ENCODE data around the gene PRSS50.

The PRSS50 gene

GRCh38 chr3:46690798-46691197, 26.9 kb downstream of the PRSS50 start:
- DNase-seq (ENCODE audit: low read depth) = no peak

GRCh38 chr3:46685446-46685845, 32.2 kb downstream of the PRSS50 start:
- DNase-seq (ENCODE audit: low read depth) = no peak

- no peak for DNase-seq (ENCODE audit: low read depth)
Observed at GRCh38 chr3:46684891-46685290, 32.8 kb downstream of the PRSS50 start.

DNA sequence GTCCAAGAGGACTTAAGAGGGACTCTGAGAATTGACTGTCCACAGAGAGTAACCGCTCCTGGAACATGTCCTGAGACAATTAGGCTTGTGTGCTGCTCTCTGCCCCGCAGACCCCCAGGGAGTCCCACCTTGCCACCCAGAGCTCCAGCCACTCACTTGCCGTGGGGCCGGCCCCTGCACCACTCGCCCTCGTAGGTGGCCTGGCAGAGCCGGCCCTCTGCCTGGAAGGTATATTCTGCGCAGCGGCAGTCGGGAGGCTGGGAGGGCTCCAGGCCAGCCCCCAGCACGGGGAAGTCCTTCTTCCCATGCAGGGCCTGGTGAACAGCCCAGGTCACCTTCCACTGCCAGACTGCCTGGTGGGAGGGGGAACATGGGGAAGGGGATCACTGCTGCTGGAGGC, 34.7 kb downstream of the PRSS50 start:
- no peak for DNase-seq (ENCODE audit: low read depth)

DNA sequence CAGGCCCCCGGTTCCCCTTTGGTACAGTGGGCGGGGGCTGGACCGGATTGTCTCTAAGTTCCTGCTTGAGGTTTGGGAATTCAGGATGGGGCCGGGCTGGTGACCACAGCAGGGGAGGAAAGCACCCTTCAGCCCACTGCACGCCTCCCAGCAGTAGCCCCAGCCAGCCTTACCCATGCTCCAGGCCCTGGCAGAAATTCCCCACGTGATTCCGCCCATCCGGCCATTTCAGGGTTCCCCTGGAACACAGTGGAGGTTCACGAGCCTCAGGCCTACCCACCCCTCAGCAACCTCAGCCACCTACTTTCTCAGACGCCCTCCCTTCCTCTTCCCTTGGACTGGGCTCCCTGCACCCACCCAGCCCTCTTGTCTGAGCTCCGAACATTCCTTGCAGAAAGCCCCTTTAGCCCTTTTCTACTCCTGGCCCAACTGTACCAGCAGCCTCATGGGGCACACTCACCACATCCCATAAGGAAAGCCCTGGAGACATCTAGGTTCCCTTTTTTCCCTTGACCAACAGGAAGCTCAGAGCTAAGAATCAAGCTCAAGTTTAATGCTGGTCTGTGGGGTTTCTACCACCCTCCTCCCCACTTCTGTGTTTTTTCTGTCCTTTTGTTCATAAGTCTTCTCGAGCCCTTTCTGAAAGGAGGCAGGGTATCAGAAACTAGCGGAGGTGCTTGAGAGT, 35.7 kb downstream of the PRSS50 start:
- DNase-seq (ENCODE audit: low read depth) = no peak

- DNase-seq (ENCODE audit: low read depth) = no peak
Observed at GRCh38 chr3:46681387-46681786, 36.3 kb downstream of the PRSS50 start.

GRCh38 chr3:46680298-46680826, 37.3 kb downstream of the PRSS50 start:
- DNase-seq (ENCODE audit: low read depth) = no peak

DNA sequence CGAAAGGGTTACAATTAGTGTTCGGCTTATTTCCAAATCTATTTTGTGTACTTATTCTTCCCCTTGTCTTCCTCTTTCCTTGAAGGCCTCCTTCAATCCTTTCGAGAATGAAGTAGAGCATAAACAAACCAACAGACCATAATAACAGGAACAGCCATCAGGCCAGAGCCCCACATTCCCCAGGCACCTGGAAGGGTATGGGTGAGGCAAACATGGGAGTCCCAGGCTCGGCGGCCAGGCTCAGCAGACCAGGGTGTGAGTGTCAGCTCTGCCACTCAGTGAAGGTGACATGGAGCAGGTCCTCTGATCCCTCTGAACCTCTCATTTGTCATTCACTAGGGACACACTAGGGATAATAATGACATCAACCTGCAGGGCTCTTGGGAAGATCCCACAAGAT, 38.0 kb downstream of the PRSS50 start:
- no peak for DNase-seq (ENCODE audit: low read depth)

GRCh38 chr3:46678280-46678679, 39.4 kb downstream of the PRSS50 start:
- DNase-seq (ENCODE audit: low read depth) = no peak

DNA sequence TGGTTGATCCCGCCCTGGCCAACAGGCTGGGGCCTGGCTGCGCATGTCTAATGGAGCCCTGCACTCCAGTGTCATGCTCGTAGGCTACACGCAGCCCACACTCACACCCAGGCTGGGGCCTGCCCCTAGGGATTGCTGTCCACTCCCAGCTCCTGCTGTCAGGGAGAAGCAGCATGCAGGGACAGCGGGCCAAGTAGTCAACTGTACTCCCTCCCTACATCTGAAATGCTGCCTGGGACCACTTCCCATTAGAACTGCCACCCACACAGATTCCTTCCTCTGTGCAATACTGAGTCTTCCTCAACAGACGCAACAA, 40.3 kb downstream of the PRSS50 start:
- DNase-seq (ENCODE audit: low read depth) = no peak

GRCh38 chr3:46676601-46677410, 40.9 kb downstream of the PRSS50 start:
- DNase-seq (ENCODE audit: low read depth) = no peak

DNA sequence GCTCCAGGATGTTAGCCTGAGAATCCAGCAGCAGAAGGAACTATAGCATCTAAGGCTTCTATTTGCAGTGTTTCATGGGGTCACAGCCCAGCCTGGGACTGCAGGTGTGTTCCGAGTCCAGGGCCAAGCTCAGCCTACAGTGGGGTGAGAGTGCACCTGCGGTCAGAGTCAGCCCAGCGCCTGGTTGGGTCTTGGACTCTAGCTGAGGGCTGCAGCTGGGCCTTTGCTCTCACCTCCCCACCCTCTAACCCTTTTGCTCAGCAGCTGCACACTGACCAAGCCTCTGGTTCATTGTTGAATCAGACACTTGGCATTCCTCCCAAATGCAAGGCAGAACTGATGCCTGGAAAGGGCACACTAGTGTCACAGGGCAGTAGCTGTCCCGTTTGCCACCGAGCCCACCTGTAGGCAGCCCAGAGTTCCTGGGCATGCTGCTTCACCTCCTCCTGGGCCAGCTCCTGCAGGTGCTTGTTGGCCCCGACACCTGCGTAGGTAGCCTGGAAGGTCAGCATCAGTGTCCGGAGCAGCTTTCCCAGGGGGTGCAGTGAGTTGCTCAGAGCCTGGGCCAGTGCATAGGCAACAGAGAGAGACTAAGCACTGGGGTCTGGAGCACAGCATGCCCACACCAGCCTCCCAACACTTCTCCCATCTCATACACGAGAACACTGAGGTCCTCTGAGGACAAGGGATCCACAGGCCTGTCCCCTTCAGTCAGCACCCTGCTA, 41.7 kb downstream of the PRSS50 start:
- DNase-seq (ENCODE audit: low read depth) = no peak

GRCh38 chr3:46675426-46675825, 42.2 kb downstream of the PRSS50 start:
- no peak for DNase-seq (ENCODE audit: low read depth)

GRCh38 chr3:46674031-46674845, 43.4 kb downstream of the PRSS50 start:
- no peak for DNase-seq (ENCODE audit: low read depth)

DNA sequence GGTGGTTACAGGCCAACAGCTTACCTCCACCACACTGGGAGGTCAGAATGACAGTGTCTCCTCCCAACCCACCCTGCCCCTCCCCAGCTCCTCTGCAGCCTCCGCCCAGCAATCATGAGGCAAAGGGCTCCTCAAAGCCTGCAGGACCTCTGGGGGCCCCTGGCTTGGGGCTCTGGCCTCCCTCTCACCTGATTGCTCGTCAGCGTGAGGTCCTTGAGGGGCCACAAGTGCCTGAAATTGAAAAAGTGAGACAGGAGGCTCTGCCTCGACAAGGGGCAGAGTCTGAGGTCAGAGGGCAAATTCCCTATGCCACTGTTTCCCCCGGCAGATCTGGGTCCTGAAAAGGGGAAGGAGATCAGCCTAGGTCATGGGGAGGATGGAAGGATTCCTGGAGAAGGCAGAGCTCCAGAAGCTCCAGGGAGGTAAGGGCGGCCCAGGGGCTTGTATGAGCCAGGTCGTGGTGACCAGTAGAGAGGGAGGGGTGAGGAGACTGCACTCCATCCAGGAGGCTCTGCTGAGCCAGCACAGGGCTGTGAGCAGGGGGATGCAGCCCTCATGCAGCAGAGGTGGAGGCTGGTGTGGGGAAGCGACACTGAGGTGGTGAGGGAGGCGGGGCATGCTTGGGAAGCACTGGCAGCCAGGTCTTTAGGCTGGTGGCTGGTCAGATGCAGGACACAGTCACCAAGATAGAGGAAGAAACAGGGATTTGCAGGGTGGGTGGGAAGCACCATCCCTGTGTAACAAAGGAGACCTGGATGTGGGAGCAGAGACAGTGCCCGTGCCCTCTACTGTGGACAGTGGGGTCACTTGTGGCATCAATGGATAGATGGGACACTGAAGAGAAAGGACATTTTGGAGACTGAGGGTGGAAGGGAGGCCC, 44.3 kb downstream of the PRSS50 start:
- DNase-seq (ENCODE audit: low read depth) = no peak

GRCh38 chr3:46672349-46672695, 45.3 kb downstream of the PRSS50 start:
- no peak for DNase-seq (ENCODE audit: low read depth)

- no peak for DNase-seq (ENCODE audit: low read depth)
Observed at GRCh38 chr3:46671541-46672348, 45.9 kb downstream of the PRSS50 start.

DNA sequence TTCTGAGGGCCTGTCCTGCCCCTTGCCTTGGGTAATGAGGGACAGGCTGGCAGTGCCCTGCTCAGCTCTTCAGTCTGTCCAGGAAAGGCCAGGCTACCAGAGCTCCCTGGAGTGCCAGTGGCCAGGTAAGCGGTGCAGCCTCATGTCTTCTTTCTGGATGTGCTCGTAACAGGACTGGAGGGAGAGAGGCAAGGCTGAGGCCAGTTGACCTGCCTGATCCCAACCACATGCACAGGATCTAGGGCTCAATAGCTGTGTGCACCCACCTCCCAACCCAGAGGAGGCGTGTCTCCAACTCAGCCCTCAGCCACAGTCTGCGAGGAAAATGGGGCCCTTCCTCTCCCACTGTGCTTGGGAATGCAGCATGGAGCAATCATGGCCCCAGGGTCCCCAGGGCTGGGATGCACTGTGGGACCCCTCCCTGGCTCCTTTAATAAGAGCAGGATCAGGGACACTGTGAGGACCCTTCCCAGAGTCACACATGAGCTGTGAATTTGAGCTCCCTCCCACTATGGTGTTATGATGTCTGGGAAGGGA, 46.7 kb downstream of the PRSS50 start:
- DNase-seq (ENCODE audit: low read depth) = no peak

DNA sequence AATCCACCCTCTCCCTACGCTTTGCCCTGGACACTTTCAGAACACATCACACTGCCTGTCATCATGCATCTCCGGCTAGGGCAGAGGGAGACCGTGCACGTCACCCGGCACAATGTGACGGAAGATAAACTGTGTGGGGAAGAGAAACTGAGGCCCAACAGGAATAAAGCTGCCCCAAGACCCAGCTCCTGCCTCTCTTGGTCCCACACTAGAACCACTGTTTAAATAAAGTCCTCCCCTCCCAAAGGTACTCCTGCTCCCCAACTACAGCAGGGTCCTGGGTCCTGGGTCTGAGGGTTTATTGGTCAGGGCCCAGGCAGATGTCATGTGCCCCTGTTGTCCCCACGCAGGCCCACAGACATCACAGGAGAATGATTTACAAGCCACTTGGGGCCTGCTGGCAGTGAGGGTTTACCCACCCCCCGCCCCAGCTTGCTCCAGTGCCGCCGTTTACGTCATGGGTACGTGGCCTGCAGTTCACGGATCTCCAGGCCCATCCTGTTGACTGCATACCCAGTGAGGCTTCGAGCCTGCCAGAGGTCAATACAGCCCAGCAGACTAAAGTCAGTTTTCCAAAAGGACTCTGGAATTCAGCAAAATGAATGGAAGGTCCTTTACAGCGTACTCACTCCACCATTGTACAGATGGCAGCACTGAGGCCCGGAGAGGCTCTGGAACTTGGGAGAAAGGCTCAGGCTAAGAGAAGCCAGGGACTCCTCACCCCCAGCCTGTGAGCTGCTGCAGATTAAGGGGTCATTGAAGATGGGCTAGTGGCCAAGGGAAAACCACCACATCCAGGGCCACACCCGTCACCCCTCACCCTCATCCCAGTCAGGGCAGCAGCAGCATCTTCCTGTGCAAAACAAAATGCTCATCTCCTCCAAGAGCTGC, 47.4 kb downstream of the PRSS50 start:
- DNase-seq (ENCODE audit: low read depth) = no peak

Data from CMK (cell line).